ENCODE results near the gene TMEM82. TPM values are rescaled to one million over a fixed set of nuclear protein-coding genes. Genes with fewer than 3 reads are reported as not detected.
A peak's percentile ranks its signal among the peaks of the same experiment; 100 is the strongest.

The TMEM82 gene
- polyA plus RNA-seq, 1 of the 3 experiments (the other 2 are of a cell fraction) = not detected

DNA sequence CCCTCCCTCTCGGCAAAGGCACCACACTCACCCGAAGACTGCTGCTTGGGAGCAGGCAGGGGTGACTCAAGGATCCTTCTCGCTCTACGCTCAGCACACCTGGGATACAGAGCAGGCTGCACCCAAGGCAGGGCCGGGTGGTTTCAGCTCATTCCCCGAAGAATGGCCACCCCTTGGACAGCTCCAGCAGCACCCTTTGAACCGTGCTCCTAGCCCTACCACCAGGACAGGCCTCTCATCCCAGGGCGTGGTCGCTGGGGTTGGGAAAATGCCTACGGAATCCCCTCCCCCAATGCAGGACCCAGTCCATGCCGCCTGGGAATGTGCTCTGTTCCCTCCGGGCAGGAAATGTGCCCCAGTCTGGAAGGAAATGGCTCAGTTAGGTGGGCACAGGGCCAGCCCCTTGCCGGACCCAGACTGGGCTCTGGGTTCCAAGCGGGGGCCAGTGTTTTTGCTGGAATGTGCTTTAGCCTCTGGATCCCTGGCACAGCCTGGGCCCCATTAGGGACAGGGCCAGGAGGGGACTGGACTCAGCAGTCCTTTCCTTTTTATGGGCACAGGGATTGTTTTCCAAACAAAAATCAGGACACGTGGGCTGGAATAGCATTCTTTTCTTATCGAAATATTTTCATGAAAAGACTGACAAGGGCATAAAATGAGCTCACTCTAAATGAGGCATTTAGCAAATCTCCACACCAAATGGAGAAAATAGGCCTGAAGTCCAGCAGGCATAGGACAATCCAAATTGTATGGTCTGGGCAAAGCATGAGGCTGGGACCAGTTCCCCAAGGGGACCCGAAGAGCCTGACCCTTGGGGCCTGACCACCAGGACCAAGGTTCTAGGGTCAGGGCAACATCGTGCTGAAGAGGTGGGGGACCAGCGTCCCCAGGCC is 7.3 kb downstream of the TMEM82 start:
- 51% methylated on average over 9 of the region's 19 CpGs for WGBS (ENCODE audit: low lambda C conversion rate)
- Histone ChIP-seq H3K9me3 (no peaks in the 10 kb centered on the region), H3K79me2 (ENCODE audit: insufficient read depth) (no peaks in the 10 kb centered on the region), H4K20me1 (ENCODE audit: insufficient read depth) (no peaks in the 10 kb centered on the region), H3K4me3 (ENCODE audit: low read depth in 2 of 2, low read length in 1 of 2) (no peak overlapping the region), H2AFZ (ENCODE audit: low read depth) (peak overlapping the region; percentile 93), H3F3A (replicated peaks; ENCODE audit: insufficient read depth) (peaks cover 5% of the 10 kb centered on the region), H3K4me1 (ENCODE audit: control insufficient read depth in 1 of 2, insufficient read depth in 2 of 2, low read depth in 1 of 2, low read length in 1 of 2) (peaks cover 10 to 19% of the 10 kb centered on the region in 2 experiments; a peak in 3 of 4 replicates), H3K9ac (peak overlapping the region; percentile 42; the same call in 1 of the 2 replicates), H3K4me2 (peak overlapping the region; percentile 59), H3K9me2 (no peaks in the 10 kb centered on the region), H3K36me3 (replicated peaks in 1 of 2; ENCODE audit: control insufficient read depth in 1 of 2, insufficient read depth in 2 of 2, low read length in 1 of 2) (no peaks in the 10 kb centered on the region), H3K27ac (ENCODE audit: low read depth in 2 of 2, low read length in 1 of 2) (peak overlapping the region; percentile 43 to 45), H3K27me3 (ENCODE audit: insufficient read depth) (no peaks in the 10 kb centered on the region)
- peak; percentile 65; the same call in 1 of the 2 replicates for TF ChIP-seq NFIC (IDR thresholded peaks at IDR 0.05; ENCODE audit: borderline replicate concordance)
- no peak for TF ChIP-seq RFX5 (IDR thresholded peaks at IDR 0.05; ENCODE audit: low read length)
- peak; percentile 30; the same call in 1 of the 2 replicates for TF ChIP-seq RCOR1 (IDR thresholded peaks at IDR 0.05; ENCODE audit: low read length)
- TF ChIP-seq FOXJ3 (CRISPR knock-in tag; IDR thresholded peaks at IDR 0.05) = no peak
- no peak for TF ChIP-seq NRF1 (IDR thresholded peaks at IDR 0.05; ENCODE audit: low read depth, low read length)
- TF ChIP-seq, protein P1, sequence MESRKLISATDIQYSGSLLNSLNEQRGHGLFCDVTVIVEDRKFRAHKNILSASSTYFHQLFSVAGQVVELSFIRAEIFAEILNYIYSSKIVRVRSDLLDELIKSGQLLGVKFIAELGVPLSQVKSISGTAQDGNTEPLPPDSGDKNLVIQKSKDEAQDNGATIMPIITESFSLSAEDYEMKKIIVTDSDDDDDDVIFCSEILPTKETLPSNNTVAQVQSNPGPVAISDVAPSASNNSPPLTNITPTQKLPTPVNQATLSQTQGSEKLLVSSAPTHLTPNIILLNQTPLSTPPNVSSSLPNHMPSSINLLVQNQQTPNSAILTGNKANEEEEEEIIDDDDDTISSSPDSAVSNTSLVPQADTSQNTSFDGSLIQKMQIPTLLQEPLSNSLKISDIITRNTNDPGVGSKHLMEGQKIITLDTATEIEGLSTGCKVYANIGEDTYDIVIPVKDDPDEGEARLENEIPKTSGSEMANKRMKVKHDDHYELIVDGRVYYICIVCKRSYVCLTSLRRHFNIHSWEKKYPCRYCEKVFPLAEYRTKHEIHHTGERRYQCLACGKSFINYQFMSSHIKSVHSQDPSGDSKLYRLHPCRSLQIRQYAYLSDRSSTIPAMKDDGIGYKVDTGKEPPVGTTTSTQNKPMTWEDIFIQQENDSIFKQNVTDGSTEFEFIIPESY (IDR thresholded peaks at IDR 0.05; ENCODE audit: borderline replicate concordance, low read depth) = no peak
- TF ChIP-seq, protein P2, sequence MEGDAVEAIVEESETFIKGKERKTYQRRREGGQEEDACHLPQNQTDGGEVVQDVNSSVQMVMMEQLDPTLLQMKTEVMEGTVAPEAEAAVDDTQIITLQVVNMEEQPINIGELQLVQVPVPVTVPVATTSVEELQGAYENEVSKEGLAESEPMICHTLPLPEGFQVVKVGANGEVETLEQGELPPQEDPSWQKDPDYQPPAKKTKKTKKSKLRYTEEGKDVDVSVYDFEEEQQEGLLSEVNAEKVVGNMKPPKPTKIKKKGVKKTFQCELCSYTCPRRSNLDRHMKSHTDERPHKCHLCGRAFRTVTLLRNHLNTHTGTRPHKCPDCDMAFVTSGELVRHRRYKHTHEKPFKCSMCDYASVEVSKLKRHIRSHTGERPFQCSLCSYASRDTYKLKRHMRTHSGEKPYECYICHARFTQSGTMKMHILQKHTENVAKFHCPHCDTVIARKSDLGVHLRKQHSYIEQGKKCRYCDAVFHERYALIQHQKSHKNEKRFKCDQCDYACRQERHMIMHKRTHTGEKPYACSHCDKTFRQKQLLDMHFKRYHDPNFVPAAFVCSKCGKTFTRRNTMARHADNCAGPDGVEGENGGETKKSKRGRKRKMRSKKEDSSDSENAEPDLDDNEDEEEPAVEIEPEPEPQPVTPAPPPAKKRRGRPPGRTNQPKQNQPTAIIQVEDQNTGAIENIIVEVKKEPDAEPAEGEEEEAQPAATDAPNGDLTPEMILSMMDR (IDR thresholded peaks at IDR 0.05) = no peak
- TF ChIP-seq YY1 (IDR thresholded peaks at IDR 0.05; ENCODE audit: low read depth) = no peak
- TF ChIP-seq CHD2 (IDR thresholded peaks at IDR 0.05; ENCODE audit: low read length, partially characterized antibody) = peak; percentile 65
- no peak for TF ChIP-seq POLR2AphosphoS5 (IDR thresholded peaks at IDR 0.05; ENCODE audit: low read depth, low read length)
- TF ChIP-seq, protein P3, sequence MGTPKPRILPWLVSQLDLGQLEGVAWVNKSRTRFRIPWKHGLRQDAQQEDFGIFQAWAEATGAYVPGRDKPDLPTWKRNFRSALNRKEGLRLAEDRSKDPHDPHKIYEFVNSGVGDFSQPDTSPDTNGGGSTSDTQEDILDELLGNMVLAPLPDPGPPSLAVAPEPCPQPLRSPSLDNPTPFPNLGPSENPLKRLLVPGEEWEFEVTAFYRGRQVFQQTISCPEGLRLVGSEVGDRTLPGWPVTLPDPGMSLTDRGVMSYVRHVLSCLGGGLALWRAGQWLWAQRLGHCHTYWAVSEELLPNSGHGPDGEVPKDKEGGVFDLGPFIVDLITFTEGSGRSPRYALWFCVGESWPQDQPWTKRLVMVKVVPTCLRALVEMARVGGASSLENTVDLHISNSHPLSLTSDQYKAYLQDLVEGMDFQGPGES (IDR thresholded peaks at IDR 0.05; ENCODE audit: low read depth, low read length) = no peak
- TF ChIP-seq EZH2phosphoT487 (IDR thresholded peaks at IDR 0.05; ENCODE audit: borderline replicate concordance, low read depth) = no peak
- TF ChIP-seq, protein P4, sequence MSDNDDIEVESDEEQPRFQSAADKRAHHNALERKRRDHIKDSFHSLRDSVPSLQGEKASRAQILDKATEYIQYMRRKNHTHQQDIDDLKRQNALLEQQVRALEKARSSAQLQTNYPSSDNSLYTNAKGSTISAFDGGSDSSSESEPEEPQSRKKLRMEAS (IDR thresholded peaks at IDR 0.05; ENCODE audit: low read depth) = 0 out of 2 replicates have a peak, but pooled peaks have one; percentile 29
- TF ChIP-seq EP300 (IDR thresholded peaks at IDR 0.05; ENCODE audit: borderline replicate concordance in 1 of 2, low read depth in 1 of 2, low read length in 1 of 2) = no peak
- no peak for TF ChIP-seq MXI1 (IDR thresholded peaks at IDR 0.05; ENCODE audit: low read depth, low read length)
- peak; percentile 19; the same call in 1 of the 2 replicates for TF ChIP-seq TEAD4 (IDR thresholded peaks at IDR 0.05; ENCODE audit: borderline replicate concordance, insufficient read depth)
- no peak for TF ChIP-seq GATA2 (CRISPR knock-in tag; IDR thresholded peaks at IDR 0.05)
- no peak for TF ChIP-seq TCF12 (IDR thresholded peaks at IDR 0.05)
- TF ChIP-seq MEF2A (IDR thresholded peaks at IDR 0.05; ENCODE audit: borderline replicate concordance, low read depth) = no peak
- peak; percentile 45; the same call in 1 of the 2 replicates for TF ChIP-seq GABPA (IDR thresholded peaks at IDR 0.05; ENCODE audit: low read depth)
- TF ChIP-seq RXRA (IDR thresholded peaks at IDR 0.05; ENCODE audit: borderline replicate concordance, low read depth) = no peak
- POLR2A ChIA-PET = no interaction called here
- DNase-seq = peak; percentile 72
- CTCF ChIA-PET = interaction anchor here (0.8 to 1.5 kb wide), 3 partner anchors 8 to 42 kb away, joined by 3 to 4 read pairs (median 3); no protein-coding TSS in a partner anchor

Measured in SK-N-SH (cell line).